Activated B cell treated with CpG ODN at 0.5 μM for 24 hours (primary cell): ENCODE measurements around the gene PLA2G5. TPM values are rescaled to one million over a fixed set of nuclear protein-coding genes. Genes with fewer than 3 reads are reported as not detected.
A peak's percentile ranks its signal among the peaks of the same experiment; 100 is the strongest.

Experiments used
- ATAC-seq: fragments of 200-7000 bp; cut with Tn5 transposase; one replicate; pipeline ENCODE4 v1.10.0; 2021; ENCODE audit warnings: low read depth, mild to moderate bottlenecking, moderate library complexity
- CTCF ChIA-PET: fragments of 350-600 bp; sonication (Branson Sonifier 250); formaldehyde crosslinking; loops from one replicate; lab custom pipeline; 2021; ENCODE audit warnings: antibody characterized with exemption; lab: Charles Lee
- POLR2A ChIA-PET: fragments of 350-600 bp; sonication (Branson Sonifier 250); formaldehyde crosslinking; loops from one replicate; lab custom pipeline; 2021; ENCODE audit warnings: antibody characterized with exemption; lab: Charles Lee
- DNase-seq: peaks from one replicate; pipeline ENCODE4 v3.0.0; 2022
- H3K27ac Mint-ChIP-seq: one replicate; pipeline ENCODE4 v1.8.0; 2020; ENCODE audit warnings: mixed read lengths
- H3K27me3 Mint-ChIP-seq: one replicate; pipeline ENCODE4 v1.8.0; 2021; ENCODE audit warnings: mixed read lengths
- H3K36me3 Mint-ChIP-seq: one replicate; pipeline ENCODE4 v1.8.0; 2021; ENCODE audit warnings: low read depth, mixed read lengths
- H3K4me1 Mint-ChIP-seq: one replicate; pipeline ENCODE4 v1.8.0; 2021; ENCODE audit warnings: mixed read lengths
- H3K4me3 Mint-ChIP-seq: one replicate; pipeline ENCODE4 v1.8.0; 2020; ENCODE audit warnings: mild to moderate bottlenecking, mixed read lengths
- H3K9me3 Mint-ChIP-seq: one replicate; pipeline ENCODE4 v1.8.0; 2020; ENCODE audit warnings: mixed read lengths
- CTCF ChIP-seq: fragments of 200-600 bp; IDR thresholded peaks from one replicate; pipeline ENCODE4 v1.8.0; 2022; ENCODE audit warnings: antibody characterized with exemption, mild to moderate bottlenecking
- intact Hi-C: fragments of 100-400 bp; cut with micrococcal nuclease; formaldehyde crosslinking; loops from one replicate; pipeline ENCODE4 v1.15.1; 2024
- total RNA-seq: library from RNA; stranded (reverse); gene quantifications from 2 replicates; pipeline ENCODE4 v1.2.3, GENCODE V29; 2022

Gene PLA2G5
- total RNA-seq, 1 donor from 2014 or later, result not detected

- Mint-ChIP-seq H3K27ac (no peak overlapping the region), H3K4me3 (no peak overlapping the region), H3K4me1 (peaks cover 89% of the 10 kb centered on the region), H3K9me3 (no peaks in the 10 kb centered on the region), H3K36me3 (no peaks in the 10 kb centered on the region), H3K27me3 (no peaks in the 10 kb centered on the region)
- POLR2A ChIA-PET, result no interaction called here
- no peak for DNase-seq
- TF ChIP-seq CTCF, result no peak
- ATAC-seq, result no peak
- intact Hi-C loops, result no loop called here
- CTCF ChIA-PET, result no interaction called here
These were observed 6.2 kb downstream of the PLA2G5 start for GRCh38 chr1:20076223-20076622.

GRCh38 chr1:20076710-20077461, 6.9 kb downstream of the PLA2G5 start:
- H3K4me3 Mint-ChIP-seq, result no peak overlapping the region
- ChIA-PET CTCF (interaction anchor here (0.6 kb wide), 1 partner anchor 11 kb away, joined by 3 read pairs; no protein-coding TSS in a partner anchor), POLR2A (interaction anchor here (1.2 kb wide), 1 partner anchor 47 kb away, joined by 6 read pairs; no protein-coding TSS in a partner anchor)
- no peak for TF ChIP-seq CTCF
- peak overlapping the region; percentile 33 for H3K27ac Mint-ChIP-seq
- peaks cover 92% of the 10 kb centered on the region for H3K4me1 Mint-ChIP-seq
- no peaks in the 10 kb centered on the region for H3K36me3 Mint-ChIP-seq
- DNase-seq, result no peak
- H3K27me3 Mint-ChIP-seq, result no peaks in the 10 kb centered on the region
- intact Hi-C loops, result no loop called here
- no peaks in the 10 kb centered on the region for H3K9me3 Mint-ChIP-seq
- no peak for ATAC-seq

DNA sequence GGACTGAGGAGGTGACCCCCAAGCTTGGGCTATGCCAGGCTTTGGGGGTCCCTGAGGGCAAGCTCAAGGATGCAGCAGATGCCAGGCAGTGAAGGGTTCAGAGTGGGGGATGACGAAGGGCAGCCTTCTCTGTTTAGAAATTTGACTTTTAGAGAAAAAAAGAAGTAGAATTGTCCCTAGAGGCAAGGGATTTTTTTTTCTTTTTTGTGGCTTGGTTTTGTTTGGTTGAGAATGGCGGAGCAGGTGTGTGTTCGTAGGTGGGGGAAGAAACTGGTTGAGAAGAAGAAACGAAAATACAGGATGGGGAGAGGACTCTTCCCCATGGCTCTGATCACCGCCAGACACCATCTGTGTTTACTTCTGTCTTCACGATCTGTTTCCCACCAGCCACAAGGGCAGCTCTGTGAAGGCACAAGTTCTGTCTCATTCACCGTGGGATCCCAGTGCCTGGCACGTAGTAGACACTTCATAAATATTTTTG, 8.2 kb downstream of the PLA2G5 start:
- CTCF ChIA-PET, result interaction anchor here (1.1 kb wide), 1 partner anchor 20 kb away, joined by 3 read pairs; no protein-coding TSS in a partner anchor

DNA sequence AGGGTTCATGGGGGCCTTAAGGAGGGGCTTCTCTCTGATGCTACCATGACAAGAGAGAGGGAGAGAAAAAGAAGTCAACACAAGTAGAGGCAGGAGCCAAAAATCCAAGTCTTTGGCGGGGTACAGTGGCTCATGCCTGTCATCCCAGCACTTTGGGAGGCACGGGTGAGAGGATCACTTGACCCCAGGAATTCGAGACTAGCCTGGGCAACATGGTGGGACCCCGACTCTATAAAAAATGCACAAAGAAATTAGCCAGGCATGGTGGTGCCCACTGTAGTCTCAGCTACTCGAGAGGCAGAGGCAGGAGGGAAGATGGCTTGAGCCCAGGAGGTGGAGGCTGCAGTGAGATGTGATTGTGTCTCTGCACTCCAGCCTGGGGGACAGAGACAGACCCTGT, 8.7 kb downstream of the PLA2G5 start:
- intact Hi-C loops, result loop anchor here (2.0 kb wide), 1 partner anchor 18 kb away; no protein-coding TSS in a partner anchor
- H3K4me1 Mint-ChIP-seq, result peaks cover 85% of the 10 kb centered on the region
- ChIA-PET POLR2A (interaction anchor here (0.7 kb wide), 1 partner anchor 99 kb away, joined by 9 read pairs; the partner anchor contains the start of gene PLA2G2A), CTCF (no interaction called here)
- DNase-seq (no peak), ATAC-seq (no peak)
- TF ChIP-seq CTCF, result no peak
- H3K27ac Mint-ChIP-seq, result peak overlapping the region; percentile 89
- H3K4me3 Mint-ChIP-seq, result peak overlapping the region; percentile 69
- no peaks in the 10 kb centered on the region for H3K36me3 Mint-ChIP-seq
- no peaks in the 10 kb centered on the region for H3K27me3 Mint-ChIP-seq
- H3K9me3 Mint-ChIP-seq, result no peaks in the 10 kb centered on the region

More for the DNA sequence above, 8.2 kb downstream of the PLA2G5 start:
- peaks cover 90% of the 10 kb centered on the region for H3K4me1 Mint-ChIP-seq
- no peaks in the 10 kb centered on the region for H3K9me3 Mint-ChIP-seq
- TF ChIP-seq CTCF, result no peak
- H3K36me3 Mint-ChIP-seq, result no peaks in the 10 kb centered on the region
- ATAC-seq (peak; percentile 76), DNase-seq (no peak)
- intact Hi-C loops, result loop anchor here (2.0 kb wide), 1 partner anchor 17 kb away; no protein-coding TSS in a partner anchor
- H3K27me3 Mint-ChIP-seq, result no peaks in the 10 kb centered on the region
- H3K4me3 Mint-ChIP-seq, result peak overlapping the region; percentile 69
- POLR2A ChIA-PET, result interaction anchor here (0.7 to 1.2 kb wide), 2 partner anchors 46 to 99 kb away, joined by 6 to 9 read pairs; partner anchors contain the start of gene PLA2G2A
- peak overlapping the region; percentile 89 for H3K27ac Mint-ChIP-seq

GRCh38 chr1:20079661-20080305, 9.8 kb downstream of the PLA2G5 start:
- H3K27ac Mint-ChIP-seq, result peak overlapping the region; percentile 41
- no peak for TF ChIP-seq CTCF
- H3K4me1 Mint-ChIP-seq, result peaks cover 78% of the 10 kb centered on the region
- POLR2A ChIA-PET, result no interaction called here
- H3K9me3 Mint-ChIP-seq, result no peaks in the 10 kb centered on the region
- intact Hi-C loops, result loop anchor here (2.0 kb wide), 1 partner anchor 19 kb away; no protein-coding TSS in a partner anchor
- H3K27me3 Mint-ChIP-seq, result no peaks in the 10 kb centered on the region
- H3K4me3 Mint-ChIP-seq, result peak overlapping the region; percentile 55
- CTCF ChIA-PET, result no interaction called here
- ATAC-seq (no peak), DNase-seq (no peak)
- no peaks in the 10 kb centered on the region for H3K36me3 Mint-ChIP-seq
